ENCODE results near the gene ADAMTSL5.
"Not testable (repeated sequence)": the region's sequence is repeated elsewhere in the genome, so short reads cannot be mapped to it uniquely, and the experiment has no call there.

Gene ADAMTSL5

DNA sequence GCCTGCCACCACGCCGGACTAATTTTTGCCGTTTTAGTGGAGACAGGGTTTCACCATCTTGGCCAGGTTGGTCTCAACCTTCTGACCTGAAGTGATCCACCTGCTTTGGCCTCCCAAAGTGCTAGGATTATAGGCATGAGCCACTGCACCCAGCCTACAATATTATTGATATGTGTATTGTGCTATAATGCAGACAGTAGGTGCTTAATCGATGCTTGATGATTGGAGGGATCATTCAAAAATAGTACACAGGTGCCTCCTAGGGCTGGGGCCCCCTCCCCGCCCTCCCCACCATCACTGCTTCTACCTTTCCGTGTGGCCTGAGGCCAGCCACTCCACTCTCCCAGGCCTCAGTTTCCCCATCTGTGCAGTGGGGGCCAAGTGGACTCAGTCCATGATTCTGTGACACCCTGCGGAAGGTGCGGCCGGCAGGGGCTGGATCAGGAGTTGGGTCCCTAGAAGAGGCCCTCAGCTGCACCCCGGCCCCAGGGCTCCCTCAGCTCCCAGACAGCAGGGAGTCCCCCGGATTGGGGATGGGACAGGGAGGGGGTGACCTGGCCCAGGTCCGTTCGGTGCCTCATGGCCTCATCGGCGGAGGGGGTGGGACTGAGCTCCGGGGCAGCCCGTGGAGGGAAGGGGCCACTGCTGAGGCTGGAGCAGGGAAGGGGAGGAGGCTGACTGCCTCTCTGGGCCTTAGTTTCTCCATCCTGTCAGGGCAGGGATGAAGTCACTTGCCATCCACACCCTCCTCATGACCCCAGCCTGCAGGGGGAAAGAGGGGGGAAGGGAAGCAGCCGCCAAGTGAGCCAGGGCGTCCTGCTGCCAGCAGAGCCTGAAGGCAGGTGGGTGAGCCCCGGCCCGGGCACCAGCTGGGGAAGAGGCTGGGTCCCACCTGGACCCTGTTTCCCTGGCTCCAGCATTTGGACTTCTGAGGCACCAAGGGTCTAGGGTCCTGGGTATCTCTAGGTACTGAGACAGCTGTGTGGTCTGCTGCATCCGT, 1.2 kb downstream of the ADAMTSL5 start:
- DNase-seq = no peak

- no peak for DNase-seq
Measured at GRCh38 chr19:1510807-1511206, 2.0 kb downstream of the ADAMTSL5 start.

GRCh38 chr19:1510442-1510806, 2.4 kb downstream of the ADAMTSL5 start:
- DNase-seq = no peak

DNA sequence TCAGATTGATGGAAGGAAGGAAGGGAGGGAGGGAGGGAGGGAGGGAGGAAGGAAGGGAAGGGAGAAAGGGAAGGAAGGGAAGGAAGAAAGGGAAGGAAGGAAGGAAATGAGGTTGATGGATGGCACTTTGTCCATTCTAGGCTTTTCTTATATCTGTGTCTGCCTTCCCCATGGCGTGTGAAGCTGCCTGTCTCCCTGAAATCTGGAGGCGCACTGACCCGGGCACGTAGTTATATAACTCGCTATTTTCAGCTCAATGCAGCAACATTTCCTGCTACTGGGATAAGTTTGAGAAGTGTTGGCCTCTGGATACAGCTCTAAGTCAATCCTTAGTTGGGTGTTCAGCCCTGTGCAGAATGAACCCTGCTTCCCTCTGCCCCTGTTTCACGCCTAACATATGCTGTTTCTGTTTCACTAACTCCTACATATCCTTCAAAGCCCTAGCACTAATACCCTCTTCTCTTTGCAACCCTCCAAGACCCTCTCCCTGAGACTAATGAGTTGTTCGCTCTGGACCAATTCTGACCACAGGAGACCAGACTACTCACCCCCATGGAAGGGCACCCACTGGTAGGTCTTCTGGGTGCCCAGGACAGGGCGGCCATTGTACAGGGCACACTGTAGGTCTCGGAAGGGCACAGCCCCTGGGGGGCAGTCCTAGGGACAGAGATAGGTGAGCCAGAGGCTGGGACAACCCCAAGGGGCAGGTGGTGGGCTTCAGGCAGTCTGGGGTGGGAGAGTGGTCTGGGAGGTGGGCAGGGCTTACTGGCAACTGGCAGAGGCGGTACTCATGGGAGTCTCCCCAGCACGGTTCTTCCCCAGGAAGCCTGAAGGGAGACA, 3.0 kb downstream of the ADAMTSL5 start:
- no peak for DNase-seq

DNA sequence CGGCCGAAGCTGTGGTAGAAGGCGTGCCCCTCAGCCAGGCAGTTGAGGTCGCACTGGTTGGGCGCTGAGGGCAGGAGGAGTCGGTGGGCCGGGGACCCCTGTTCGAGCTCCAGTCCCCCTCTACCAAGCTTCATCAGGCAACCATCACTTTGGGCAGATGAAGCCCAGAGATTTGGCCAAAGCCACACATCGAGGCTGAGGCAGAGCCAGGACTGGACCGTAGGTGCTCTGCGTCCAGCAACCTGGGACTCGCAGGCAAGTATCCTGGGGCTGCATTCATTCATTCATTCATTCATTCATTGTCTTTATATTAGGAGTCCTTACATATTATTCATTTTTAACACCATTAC, 4.3 kb downstream of the ADAMTSL5 start:
- DNase-seq = no peak

DNA sequence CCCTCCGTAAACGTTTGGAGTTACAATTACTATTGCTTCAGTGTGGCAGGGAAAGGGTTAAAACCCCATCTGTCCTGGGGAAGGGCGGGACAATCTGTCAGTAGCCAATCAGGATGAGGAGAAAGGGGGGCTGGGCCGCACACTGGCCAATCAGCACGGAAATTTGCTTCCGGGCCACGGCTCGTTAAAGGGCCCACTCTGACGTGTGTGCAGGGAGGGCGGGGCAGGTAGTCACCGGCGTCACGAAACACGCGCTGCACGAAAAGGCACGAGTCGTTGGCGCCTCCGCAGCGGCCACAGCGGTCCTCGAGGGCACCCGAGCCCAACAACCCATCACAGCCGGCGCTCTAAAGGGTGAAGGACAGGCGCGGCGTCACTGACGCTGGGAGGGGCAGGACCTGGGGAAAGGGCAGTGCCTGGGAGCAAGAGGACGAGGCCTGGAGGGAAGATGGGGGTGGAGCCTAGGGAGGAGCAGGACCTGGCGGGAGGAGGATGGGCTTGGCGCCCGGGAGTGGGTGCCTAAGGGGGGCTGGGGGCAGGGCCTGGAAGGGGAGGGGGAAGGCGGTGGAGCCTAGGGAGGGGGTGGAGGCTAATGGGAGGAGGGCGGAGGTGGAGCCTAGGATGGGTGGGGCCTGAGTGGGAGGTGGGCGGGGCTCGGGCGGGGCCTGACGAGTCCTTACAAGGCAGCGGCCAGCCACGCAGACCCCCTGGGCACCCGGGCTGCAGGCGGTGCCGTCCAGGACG, 4.9 kb downstream of the ADAMTSL5 start:
- peak; percentile 92 to 94 for DNase-seq

- no peak for DNase-seq
Measured at GRCh38 chr19:1507192-1507660, 5.6 kb downstream of the ADAMTSL5 start.

- DNase-seq = no peak
Measured at GRCh38 chr19:1505991-1506881, 6.6 kb downstream of the ADAMTSL5 start.

- no peak for DNase-seq
Measured at GRCh38 chr19:1505012-1505411, 7.8 kb downstream of the ADAMTSL5 start.

- no peak for DNase-seq
Measured at GRCh38 chr19:1503925-1504773, 8.7 kb downstream of the ADAMTSL5 start.

- DNase-seq = no peak
Measured at GRCh38 chr19:1503089-1503924, 9.5 kb downstream of the ADAMTSL5 start.

DNA sequence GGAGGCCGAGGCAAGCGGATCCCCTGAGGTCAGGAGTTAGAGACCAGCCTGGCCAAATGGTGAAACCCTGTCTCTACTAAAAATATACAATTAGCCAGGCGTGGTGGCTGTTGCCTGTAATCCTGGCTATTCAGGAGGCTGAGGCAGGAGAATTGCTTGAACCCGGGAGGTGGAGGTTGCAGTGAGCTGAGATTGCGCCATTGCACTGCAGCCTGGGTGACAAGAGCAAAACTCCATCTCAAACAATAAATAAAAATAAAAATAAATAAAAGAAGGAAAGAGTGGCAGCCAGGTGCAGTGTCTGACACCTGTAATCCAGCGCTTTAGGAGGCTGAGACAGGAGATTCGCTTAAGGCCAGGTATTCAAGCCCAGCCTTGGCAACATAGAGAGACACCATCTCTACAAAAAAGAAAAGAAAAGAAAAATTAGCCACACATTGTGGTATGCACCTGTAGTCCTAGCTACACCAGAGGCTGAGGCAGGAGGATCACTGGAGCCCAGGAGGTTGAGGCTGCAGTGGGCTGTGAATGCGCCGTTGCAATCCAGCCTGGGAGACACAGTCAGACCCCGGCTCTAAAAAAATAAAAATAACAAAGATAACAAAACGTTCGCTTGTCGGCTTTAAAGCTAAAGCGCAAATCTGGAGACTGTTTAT, 10.3 kb downstream of the ADAMTSL5 start:
- no peak for DNase-seq

DNA sequence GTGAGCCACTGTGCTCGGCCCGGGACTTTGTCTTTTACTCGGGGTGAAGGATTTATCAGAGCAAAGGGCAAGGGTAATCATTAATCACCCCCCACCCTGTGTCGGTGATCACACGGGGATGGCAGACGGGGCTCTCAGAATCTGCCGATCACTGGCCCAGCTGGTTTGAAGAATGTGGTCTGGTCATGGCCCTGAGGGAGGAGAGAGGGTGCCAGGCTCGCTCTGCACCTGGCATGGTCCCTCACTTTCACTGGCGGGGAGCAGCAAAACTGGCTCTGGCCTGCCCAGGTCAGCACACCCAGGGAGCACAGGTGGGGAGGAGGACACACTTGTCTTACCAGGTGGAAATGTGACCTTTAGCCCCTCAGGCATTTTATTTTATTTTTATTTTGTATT, 11.6 kb downstream of the ADAMTSL5 start:
- no peak for DNase-seq

DNA sequence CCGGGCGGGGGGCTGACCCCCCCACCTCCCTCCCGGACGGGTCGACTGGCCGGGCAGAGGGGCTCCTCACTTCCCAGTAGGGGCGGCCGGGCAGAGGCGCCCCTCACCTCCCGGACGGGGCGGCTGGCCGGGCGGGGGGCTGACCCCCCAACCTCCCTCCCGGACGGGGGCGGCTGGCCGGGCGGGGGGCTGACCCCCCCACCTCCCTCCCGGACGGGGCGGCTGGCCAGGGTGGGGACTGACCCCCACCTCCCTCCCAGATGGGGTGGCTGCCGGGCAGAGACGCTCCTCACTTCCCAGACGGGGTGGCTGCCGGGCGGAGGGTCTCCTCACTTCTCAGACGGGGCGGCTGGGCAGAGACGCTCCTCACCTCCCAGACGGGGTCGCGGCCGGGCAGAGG, 13.6 kb downstream of the ADAMTSL5 start:
- not testable (repeated sequence) for DNase-seq

DNA sequence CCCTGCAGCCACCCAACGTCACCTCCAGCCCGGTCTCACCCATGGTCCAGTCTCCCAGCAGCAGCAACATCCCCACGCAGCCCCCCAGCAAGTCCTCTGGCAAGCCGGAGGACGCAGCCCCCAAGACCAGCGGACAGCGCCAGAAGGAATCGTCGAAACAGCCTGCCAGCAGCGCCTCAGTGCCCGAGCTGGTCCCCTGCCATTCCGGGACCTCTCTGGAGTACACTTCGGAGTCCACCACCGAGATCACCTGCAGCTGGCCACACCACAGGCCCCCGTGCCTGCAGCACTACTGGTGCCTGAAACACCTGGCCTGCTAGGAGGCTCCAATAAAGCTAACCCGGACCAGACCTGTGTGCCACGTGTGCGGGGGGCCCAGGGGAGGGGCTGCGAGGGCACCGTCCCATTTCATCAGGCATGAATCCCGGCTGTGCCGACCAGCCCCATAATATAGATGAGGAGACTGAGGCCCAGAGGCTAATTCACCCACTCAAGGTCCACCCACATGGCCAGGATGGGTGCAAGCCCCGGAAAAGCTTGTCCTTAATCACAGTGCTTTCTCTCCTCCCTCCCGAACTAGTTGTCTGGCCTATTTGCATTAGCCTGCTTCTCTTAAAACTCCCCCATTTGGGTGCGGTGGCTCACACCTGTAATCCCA, 15.1 kb downstream of the ADAMTSL5 start:
- no peak for DNase-seq

DNA sequence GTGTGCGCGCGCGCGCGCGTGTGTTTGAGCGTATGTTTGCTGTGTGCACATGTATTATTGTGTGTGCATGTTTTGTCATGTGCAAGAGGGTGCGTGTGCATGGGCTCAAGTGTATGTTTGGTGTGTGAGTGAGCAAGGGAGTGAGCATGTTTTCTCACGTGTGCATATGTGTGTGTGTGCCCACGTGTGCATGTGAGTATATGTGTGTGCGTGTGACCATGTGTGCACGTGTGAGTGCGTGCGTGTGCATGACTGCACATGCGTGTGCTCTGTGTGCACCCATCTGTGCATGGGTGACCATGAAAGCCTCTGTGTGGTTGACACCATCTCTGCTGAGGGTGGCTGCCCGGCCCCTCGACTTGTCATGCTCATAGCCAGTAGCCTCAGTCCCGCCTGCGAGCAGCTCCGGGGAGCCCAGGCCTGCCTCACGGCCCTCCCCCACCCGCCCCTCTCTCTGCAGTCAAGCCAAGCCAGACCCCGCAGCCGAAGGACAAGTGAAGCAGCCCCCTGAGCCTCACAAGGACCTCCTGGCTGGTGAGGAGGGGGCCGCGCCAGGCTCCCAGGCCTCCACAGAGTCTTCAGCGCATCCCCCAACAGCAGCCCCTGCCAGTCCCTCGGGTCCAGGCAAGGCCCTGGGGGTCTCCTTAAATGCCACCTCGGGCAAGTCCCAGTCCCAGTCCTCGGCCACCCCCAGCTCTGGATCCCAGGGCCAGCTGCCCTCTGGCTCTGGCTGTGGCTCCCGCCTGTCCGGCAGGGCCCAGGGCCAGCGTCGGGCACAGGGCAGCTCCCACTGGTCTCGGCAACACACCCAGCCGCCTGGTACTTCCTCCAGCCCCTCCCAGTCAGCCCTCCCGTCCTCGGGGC, 15.9 kb downstream of the ADAMTSL5 start:
- DNase-seq = no peak

- no peak for DNase-seq
Measured at GRCh38 chr19:1495799-1496713, 16.8 kb downstream of the ADAMTSL5 start.

Data from NCI-H187 (cell line).